GM12878 (cell line): ENCODE measurements around the gene CARD11. TPM values are rescaled to one million over a fixed set of nuclear protein-coding genes. Genes with fewer than 3 reads are reported as not detected.

Experiments
- ATAC-seq: fragments of 200-7000 bp; cut with Tn5 transposase; 3 replicates; pipeline ENCODE4 v1.9.1; 2020; ENCODE audit warnings: mild to moderate bottlenecking, moderate library complexity
- BruUV-seq: library from RNA; stranded (reverse); fragments of 400-500 nt; replicated peaks from 2 replicates; lab custom pipeline; 2021; lab: Mats Ljungman, UMichigan
- CTCF ChIA-PET: fragments of 300-600 bp; sonication (Branson Sonifier 250); formaldehyde crosslinking; extraction: SDS; loops from one replicate; lab custom pipeline; 2021; ENCODE audit warnings: inconsistent platforms; lab: Yijun Ruan, JAX
- POLR2A ChIA-PET: fragments of 350-600 bp; formaldehyde crosslinking; extraction: SDS; loops from one replicate; lab custom pipeline; 2021; ENCODE audit warnings: inconsistent platforms; lab: Charles Lee
- RAD21 ChIA-PET: fragments of 300-600 bp; sonication (Branson Sonifier 250); formaldehyde crosslinking; loops from one replicate; lab custom pipeline; 2023; ENCODE audit warnings: antibody characterized with exemption; ENCODE audit not compliant: unreplicated experiment; lab: Charles Lee
- SMC1A ChIA-PET: fragments of 300-600 bp; sonication (Branson Sonifier 250); formaldehyde crosslinking; loops from one replicate; lab custom pipeline; 2023; ENCODE audit not compliant: unreplicated experiment, uncharacterized antibody; lab: Charles Lee
- DNase-seq: peaks from one replicate; pipeline ENCODE4 v3.0.0-alpha.2; 2011; ENCODE audit warnings: low read depth, low spot score
- FAIRE-seq: peaks from 3 replicates; lab custom pipeline; 2011; peaks lifted over from hg19 to GRCh38; lab: Jason Lieb, UNC
- H2AFZ ChIP-seq: 2 replicates; pipeline ENCODE4 v1.6.0; 2011; ENCODE audit warnings: low read depth, low read length, control low read depth; ENCODE audit not compliant: control insufficient read depth
- H3K27ac ChIP-seq: 2 replicates; pipeline ENCODE4 v1.5.1; 2011; ENCODE audit warnings: control low read depth; ENCODE audit not compliant: control insufficient read depth, insufficient read depth
- H3K27me3 ChIP-seq, 2 experiments: replicated peaks in 1 of 2; 2 replicates each; pipeline versions ENCODE4 v1.6.0 to v1.6.1; 2011; ENCODE audit warnings: low read length in 1 of 2; ENCODE audit not compliant: control insufficient read depth in 2 of 2, insufficient read depth in 2 of 2
- H3K36me3 ChIP-seq, 2 experiments: 2 replicates each; pipeline ENCODE4 v1.5.1; 2011; ENCODE audit warnings: low read length in 1 of 2; ENCODE audit not compliant: control insufficient read depth in 2 of 2, insufficient read depth in 2 of 2
- H3K4me1 ChIP-seq: 2 replicates; pipeline ENCODE4 v1.6.1; 2011; ENCODE audit warnings: mild to moderate bottlenecking, low read length, moderate library complexity, mixed read lengths; ENCODE audit not compliant: control insufficient read depth, insufficient read depth
- H3K4me2 ChIP-seq: 2 replicates; pipeline ENCODE4 v1.6.0; 2011; ENCODE audit warnings: control low read depth; ENCODE audit not compliant: control insufficient read depth, insufficient read depth
- H3K4me3 ChIP-seq: fragments of 200-600 bp; sonication (generic); 2 replicates; pipeline ENCODE4 v1.5.1; 2016
- H3K79me2 ChIP-seq: 2 replicates; pipeline ENCODE4 v1.6.0; 2011; ENCODE audit warnings: low read length; ENCODE audit not compliant: control insufficient read depth, insufficient read depth
- H3K9ac ChIP-seq: 2 replicates; pipeline ENCODE4 v1.8.0; 2011; ENCODE audit warnings: low read length, control low read depth, mixed read lengths; ENCODE audit not compliant: control insufficient read depth, insufficient read depth
- H3K9me3 ChIP-seq: replicated peaks from 3 replicates; pipeline ENCODE4 v1.5.1; 2011; ENCODE audit warnings: mild to moderate bottlenecking, low read length; ENCODE audit not compliant: control insufficient read depth, insufficient read depth
- H4K20me1 ChIP-seq: 2 replicates; pipeline ENCODE4 v1.6.0; 2011; ENCODE audit not compliant: control insufficient read depth, insufficient read depth
- HSF1 ChIP-seq: fragments of 150-350 bp; IDR thresholded peaks from 2 replicates; pipeline ENCODE4 v1.6.1; 2014; ENCODE audit warnings: mild to moderate bottlenecking, low read depth, low read length
- KAT2A ChIP-seq: conservative IDR thresholded peaks from 2 replicates; pipeline ENCODE4 v1.6.1; 2011; ENCODE audit warnings: low read depth, low read length; ENCODE audit not compliant: control insufficient read depth
- NFIC ChIP-seq: IDR thresholded peaks from 2 replicates; pipeline ENCODE4 v1.6.1; 2012; ENCODE audit warnings: low read depth, mild to moderate bottlenecking, inconsistent platforms, low read length, moderate library complexity
- PAX5 ChIP-seq: IDR thresholded peaks from 2 replicates; pipeline ENCODE4 v1.6.1; 2011; ENCODE audit warnings: low read depth, low read length, borderline replicate concordance
- POLR2A ChIP-seq: IDR thresholded peaks from 2 replicates; pipeline ENCODE4 v1.6.1; 2011; ENCODE audit warnings: low read depth, mild to moderate bottlenecking, low read length
- ZNF622 ChIP-seq: fragments of 450-650 bp; IDR thresholded peaks from 2 replicates; pipeline ENCODE4 v1.6.1; 2017; ENCODE audit warnings: mild to moderate bottlenecking, inconsistent platforms
- whole genome bisulfite sequencing: methylation state at CpG from one replicate; pipeline ENCODE4 v1.1.6; 2016; ENCODE audit warnings: low lambda C conversion rate; ENCODE audit not compliant: insufficient replicate concordance, insufficient coverage; ENCODE audit errors: missing lambda C conversion rate; 5-methylcytosine and 5-hydroxymethylcytosine counted together
- in situ Hi-C: fragments of 300-500 bp; cut with MboI; formaldehyde crosslinking; loops from 9 replicates; pipeline ENCODE4 v1.14.3; 2018; ENCODE audit warnings: mixed read lengths
- intact Hi-C: fragments of 100-400 bp; cut with micrococcal nuclease; formaldehyde crosslinking; loops from one replicate; pipeline ENCODE4 v1.14.2; 2022; ENCODE audit not compliant: unreplicated experiment
- polyA plus RNA-seq, 11 experiments: library from polyadenylated mRNA; depleted of rRNA in 4 of 11; unstranded in 6 of 11; stranded (reverse) in 5 of 11; fragments of >200 nt; fragmentation: Nextera tagmentation in 4 of 11; fragmentation: Illumina TruSeq in 1 of 11; extraction: Ambion mirVana in 4 of 11; extraction: Trizol in 1 of 11; gene quantifications; 1 replicate in 1 of 11; 2 replicates in 10 of 11; pipeline versions ENCODE4 v1.2.1 to v1.2.3, GENCODE V29; 2011 to 2016; ENCODE audit warnings: inconsistent platforms in 2 of 11, missing spikeins in 2 of 11, low read depth in 1 of 11
- total RNA-seq, 4 experiments: library from RNA; depleted of rRNA in 3 of 4; stranded (reverse); fragments of >200 nt in 3 of 4; fragmentation: Illumina TruSeq in 1 of 4; extraction: Trizol in 1 of 4; gene quantifications; 2 replicates each; pipeline versions ENCODE4 v1.2.1 to v1.2.3, GENCODE V29; 2013 to 2021

The CARD11 gene
- total and polyA plus RNA-seq, 10 of the 15 experiments (the other 5 are each of a cell fraction or from before 2014, with no cell fraction given): 0.27 to 72.0 (median 28.4) TPM

DNA sequence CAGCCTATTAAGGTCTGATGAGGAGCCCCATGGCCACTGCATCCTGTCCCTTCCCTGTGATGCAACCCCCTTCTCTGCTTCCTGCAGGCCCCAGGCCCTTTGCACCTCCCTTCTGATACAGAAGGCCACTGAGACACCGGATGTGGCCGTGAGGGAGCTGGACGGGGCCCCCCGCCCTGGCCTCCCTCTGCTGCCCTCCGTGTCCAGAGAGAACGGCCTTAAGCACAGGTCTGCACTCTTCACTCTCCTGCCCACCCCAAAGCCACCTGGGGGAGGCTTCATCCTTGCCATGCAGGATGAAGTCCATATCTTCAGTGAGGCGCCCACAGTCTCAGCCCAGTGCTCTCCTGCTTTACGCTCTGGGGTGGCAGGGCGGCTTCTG is 112.6 kb downstream of the CARD11 start:
- no peak for TF ChIP-seq NFIC
- TF ChIP-seq HSF1: no peak
- TF ChIP-seq PAX5: no peak
- TF ChIP-seq POLR2A: peak; percentile 37; the same call in 1 of the 2 replicates
- no peak for TF ChIP-seq ZNF622
- no peak for TF ChIP-seq KAT2A
- no TSS peak for BruUV-seq
- peaks cover 4 to 7% of the 10 kb centered on the region in 2 experiments; a peak in 3 of 4 replicates for H3K36me3 ChIP-seq
- H3K27me3 ChIP-seq: no peaks in the 10 kb centered on the region
- H3K9me3 ChIP-seq: no peaks in the 10 kb centered on the region
- H2AFZ ChIP-seq: no peak overlapping the region
- no peak overlapping the region for H3K9ac ChIP-seq
- no peak overlapping the region for H3K4me3 ChIP-seq
- no peak overlapping the region for H3K27ac ChIP-seq
- H3K4me1 ChIP-seq: no peaks in the 10 kb centered on the region
- ChIA-PET CTCF (no interaction called here), RAD21 (no interaction called here), POLR2A (no interaction called here), SMC1A (no interaction called here)
- H3K79me2 ChIP-seq: no peaks in the 10 kb centered on the region
- H4K20me1 ChIP-seq: no peaks in the 10 kb centered on the region
- in situ Hi-C loops (no loop called here), intact Hi-C loops (no loop called here)
- 91% methylated on average over 8 of the region's 9 CpGs for WGBS
- no peak for FAIRE-seq
- no peak for ATAC-seq
- H3K4me2 ChIP-seq: no peak overlapping the region
- DNase-seq: no peak
